HepG2 (cell line): Measurements from ENCODE around the gene IQGAP2. TPM values are rescaled to one million over a fixed set of nuclear protein-coding genes. Genes with fewer than 3 reads are reported as not detected.

Experiments
- ATAC-seq: fragments of 200-7000 bp; cut with Tn5 transposase; 3 replicates; pipeline ENCODE4 v1.9.1; 2020; ENCODE audit warnings: mild to moderate bottlenecking, moderate library complexity
- BruUV-seq: library from RNA; stranded (reverse); fragments of 400-500 nt; replicated peaks from 2 replicates; lab custom pipeline; 2021; lab: Mats Ljungman, UMichigan
- CTCF ChIA-PET: fragments of 300-600 bp; formaldehyde crosslinking; extraction: SDS; loops from one replicate; lab custom pipeline; 2021; ENCODE audit warnings: low total read pairs, inconsistent platforms, low intra/inter-chr PET ratio; lab: Yijun Ruan, JAX
- POLR2A ChIA-PET: fragments of 350-600 bp; sonication (Branson Sonifier 250); formaldehyde crosslinking; loops from one replicate; lab custom pipeline; 2020; ENCODE audit warnings: antibody characterized with exemption, inconsistent platforms; lab: Yijun Ruan, JAX
- DNase-seq: peaks from one replicate; pipeline ENCODE4 v3.0.0-alpha.2; 2015; ENCODE audit warnings: low spot score
- FAIRE-seq: peaks from 3 replicates; lab custom pipeline; 2011; peaks lifted over from hg19 to GRCh38; lab: Jason Lieb, UNC
- H2AFZ ChIP-seq: one replicate; pipeline ENCODE4 v1.6.1; 2011; ENCODE audit warnings: low read length, inconsistent platforms
- H3K27ac ChIP-seq: fragments of 300-600 bp; 3 replicates; pipeline ENCODE4 v1.8.0; 2011; ENCODE audit warnings: mixed run types, mild to moderate bottlenecking, mixed read lengths, low read length, inconsistent platforms; ENCODE audit not compliant: insufficient read depth; ENCODE audit errors: extremely low read length
- H3K27me3 ChIP-seq, 2 experiments: fragments of 200-600 bp in 1 of 2; 2 replicates in 1 of 2; 3 replicates in 1 of 2; pipeline versions ENCODE4 v1.6.0 to v1.8.0; 2011; ENCODE audit warnings: low read length in 2 of 2, mild to moderate bottlenecking in 2 of 2, moderate library complexity in 2 of 2, inconsistent platforms in 1 of 2; ENCODE audit not compliant: insufficient read depth in 2 of 2, control insufficient read depth in 1 of 2
- H3K36me3 ChIP-seq, 2 experiments: fragments of 200-600 bp in 1 of 2; replicated peaks in 1 of 2; 2 replicates in 1 of 2; 3 replicates in 1 of 2; pipeline versions ENCODE4 v1.5.1 to v1.8.0; 2011; ENCODE audit warnings: low read length in 2 of 2, inconsistent platforms in 1 of 2; ENCODE audit not compliant: insufficient read depth in 2 of 2, control insufficient read depth in 1 of 2
- H3K4me1 ChIP-seq: 2 replicates; pipeline ENCODE4 v1.5.1; 2012; ENCODE audit warnings: low read length, inconsistent platforms; ENCODE audit not compliant: insufficient read depth
- H3K4me2 ChIP-seq: 2 replicates; pipeline ENCODE4 v1.6.0; 2011; ENCODE audit warnings: low read depth, low read length, inconsistent platforms
- H3K4me3 ChIP-seq, 3 experiments: fragments of 200-600 bp in 1 of 3; sonication (generic), shearing (Covaris generic) in 1 of 3; replicated peaks in 1 of 3; 2 replicates each; pipeline ENCODE4 v1.5.1; 2011 to 2016; ENCODE audit warnings: low read length in 3 of 3, inconsistent platforms in 2 of 3, low read depth in 2 of 3, mild to moderate bottlenecking in 2 of 3, control low read depth in 1 of 3, mixed read lengths in 1 of 3; ENCODE audit not compliant: insufficient read depth in 1 of 3
- H3K79me2 ChIP-seq: one replicate; pipeline ENCODE4 v1.6.1; 2011; ENCODE audit warnings: low read length, inconsistent platforms; ENCODE audit not compliant: insufficient read depth
- H3K9ac ChIP-seq: 2 replicates; pipeline ENCODE4 v1.6.0; 2011; ENCODE audit warnings: mild to moderate bottlenecking, low read depth, low read length, inconsistent platforms; ENCODE audit not compliant: insufficient read depth
- H3K9me3 ChIP-seq: 2 replicates; pipeline ENCODE4 v1.5.1; 2012; ENCODE audit warnings: mild to moderate bottlenecking, low read length
- H4K20me1 ChIP-seq: 2 replicates; pipeline ENCODE4 v1.6.0; 2011; ENCODE audit warnings: inconsistent platforms, mild to moderate bottlenecking, low read length, moderate library complexity; ENCODE audit not compliant: insufficient read depth
- TCF7 ChIP-seq: sonication (generic); IDR thresholded peaks from 2 replicates; pipeline ENCODE4 v1.6.1; 2016; ENCODE audit warnings: antibody characterized with exemption, low read depth
- ZNF33A ChIP-seq: sonication (generic); formaldehyde crosslinking; IDR thresholded peaks from 2 replicates; pipeline ENCODE4 v1.5.1; 2020; ENCODE audit warnings: missing genetic modification reagents, mild to moderate bottlenecking, moderate library complexity, borderline replicate concordance
- ZNF563 ChIP-seq: sonication (generic); formaldehyde crosslinking; IDR thresholded peaks from 2 replicates; pipeline ENCODE4 v1.8.0; 2022; ENCODE audit warnings: mild to moderate bottlenecking, moderate library complexity, missing genetic modification reagents
- WGBS: methylation state at CpG from one replicate; pipeline ENCODE4 v1.1.6; 2017; ENCODE audit warnings: low lambda C conversion rate; 5-methylcytosine and 5-hydroxymethylcytosine counted together
- in situ Hi-C: cut with HindIII; loops from 2 replicates; pipeline ENCODE4 v1.10.0; 2017; ENCODE audit warnings: low pct_unique_long_range_greater_than_20kb; ENCODE audit not compliant: extremely low pct_ligation_motif_present
- intact Hi-C: fragments of 100-400 bp; cut with micrococcal nuclease; formaldehyde crosslinking; loops from one replicate; pipeline ENCODE4 v1.10.0; 2022; ENCODE audit not compliant: unreplicated experiment
- polyA plus RNA-seq, 8 experiments: library from polyadenylated mRNA; depleted of rRNA in 3 of 8; stranded (reverse) in 7 of 8; unstranded in 1 of 8; fragments of >200 nt; fragmentation: Illumina TruSeq in 4 of 8; extraction: Trizol in 4 of 8; gene quantifications; 2 replicates each; pipeline versions ENCODE4 v1.2.1 to v1.2.3, GENCODE V29; 2011 to 2016; ENCODE audit warnings: low read depth in 4 of 8, missing spikeins in 1 of 8, mixed read lengths in 1 of 8; ENCODE audit not compliant: insufficient read depth in 1 of 8
- total RNA-seq, 5 experiments: library from RNA; depleted of rRNA; stranded (reverse); fragments of >200 nt; fragmentation: Illumina TruSeq; extraction: Trizol; gene quantifications; 2 replicates each; pipeline ENCODE4 v1.2.3, GENCODE V29; 2016; ENCODE audit warnings: low read depth in 1 of 5
- TF ChIP-seq, protein P1 (sequence below): sonication (generic); formaldehyde crosslinking; IDR thresholded peaks from 2 replicates; pipeline ENCODE4 v1.4.0; 2020; ENCODE audit warnings: missing genetic modification reagents, borderline replicate concordance
- TF ChIP-seq, protein P2 (sequence below): sonication (generic); formaldehyde crosslinking; IDR thresholded peaks from 2 replicates; pipeline ENCODE4 v1.4.0; 2020; ENCODE audit warnings: mild to moderate bottlenecking, missing genetic modification reagents

The IQGAP2 gene
- total and polyA plus RNA-seq, 2 of the 13 experiments (the other 11 are each of a cell fraction or from before 2014, with no cell fraction given), result 35.2 to 83.3 TPM

DNA sequence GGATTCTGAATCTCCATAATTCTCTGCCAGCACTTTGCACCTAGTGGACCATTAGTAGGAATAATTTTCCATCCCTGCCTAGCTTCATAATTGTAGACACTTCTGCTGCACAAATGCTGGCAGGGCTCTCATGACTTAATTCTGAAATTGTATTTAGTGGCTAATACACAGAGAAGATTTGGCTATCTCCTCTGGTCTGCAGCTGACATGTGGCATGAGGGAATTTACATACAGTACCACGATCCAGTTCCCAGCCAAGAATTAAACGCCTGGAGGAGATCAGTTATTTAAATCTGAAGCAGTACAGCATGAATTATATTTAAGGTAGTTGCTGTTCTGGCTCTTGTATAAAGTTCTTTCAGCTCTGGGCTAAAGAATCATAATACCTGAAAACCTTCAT lies 46.5 kb downstream of the IQGAP2 start:
- Histone ChIP-seq H3K4me3 (no peak overlapping the region), H4K20me1 (no peaks in the 10 kb centered on the region), H3K9ac (no peak overlapping the region), H3K4me2 (no peak overlapping the region), H3K27ac (no peak overlapping the region), H3K79me2 (peaks cover 33% of the 10 kb centered on the region), H3K4me1 (peaks cover 14% of the 10 kb centered on the region), H2AFZ (no peak overlapping the region), H3K9me3 (no peaks in the 10 kb centered on the region), H3K27me3 (no peaks in the 10 kb centered on the region)
- ChIA-PET CTCF (no interaction called here), POLR2A (interaction anchor here (1.3 kb wide), 1 partner anchor 10 kb away, joined by 3 read pairs; no protein-coding TSS in a partner anchor)
- DNase-seq, result no peak
- WGBS, result 93% methylated on average over 2 of the region's 2 CpGs
- intact Hi-C loops, result no loop called here
- no TSS peak for BruUV-seq
- no peak for FAIRE-seq
- in situ Hi-C loops, result no loop called here
- TF ChIP-seq, protein P1, sequence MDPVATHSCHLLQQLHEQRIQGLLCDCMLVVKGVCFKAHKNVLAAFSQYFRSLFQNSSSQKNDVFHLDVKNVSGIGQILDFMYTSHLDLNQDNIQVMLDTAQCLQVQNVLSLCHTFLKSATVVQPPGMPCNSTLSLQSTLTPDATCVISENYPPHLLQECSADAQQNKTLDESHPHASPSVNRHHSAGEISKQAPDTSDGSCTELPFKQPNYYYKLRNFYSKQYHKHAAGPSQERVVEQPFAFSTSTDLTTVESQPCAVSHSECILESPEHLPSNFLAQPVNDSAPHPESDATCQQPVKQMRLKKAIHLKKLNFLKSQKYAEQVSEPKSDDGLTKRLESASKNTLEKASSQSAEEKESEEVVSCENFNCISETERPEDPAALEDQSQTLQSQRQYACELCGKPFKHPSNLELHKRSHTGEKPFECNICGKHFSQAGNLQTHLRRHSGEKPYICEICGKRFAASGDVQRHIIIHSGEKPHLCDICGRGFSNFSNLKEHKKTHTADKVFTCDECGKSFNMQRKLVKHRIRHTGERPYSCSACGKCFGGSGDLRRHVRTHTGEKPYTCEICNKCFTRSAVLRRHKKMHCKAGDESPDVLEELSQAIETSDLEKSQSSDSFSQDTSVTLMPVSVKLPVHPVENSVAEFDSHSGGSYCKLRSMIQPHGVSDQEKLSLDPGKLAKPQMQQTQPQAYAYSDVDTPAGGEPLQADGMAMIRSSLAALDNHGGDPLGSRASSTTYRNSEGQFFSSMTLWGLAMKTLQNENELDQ (CRISPR knock-in tag), result no peak
- TF ChIP-seq ZNF563 (CRISPR knock-in tag) (no peak), TCF7 (no peak), ZNF33A (CRISPR knock-in tag) (no peak)
- TF ChIP-seq, protein P2, sequence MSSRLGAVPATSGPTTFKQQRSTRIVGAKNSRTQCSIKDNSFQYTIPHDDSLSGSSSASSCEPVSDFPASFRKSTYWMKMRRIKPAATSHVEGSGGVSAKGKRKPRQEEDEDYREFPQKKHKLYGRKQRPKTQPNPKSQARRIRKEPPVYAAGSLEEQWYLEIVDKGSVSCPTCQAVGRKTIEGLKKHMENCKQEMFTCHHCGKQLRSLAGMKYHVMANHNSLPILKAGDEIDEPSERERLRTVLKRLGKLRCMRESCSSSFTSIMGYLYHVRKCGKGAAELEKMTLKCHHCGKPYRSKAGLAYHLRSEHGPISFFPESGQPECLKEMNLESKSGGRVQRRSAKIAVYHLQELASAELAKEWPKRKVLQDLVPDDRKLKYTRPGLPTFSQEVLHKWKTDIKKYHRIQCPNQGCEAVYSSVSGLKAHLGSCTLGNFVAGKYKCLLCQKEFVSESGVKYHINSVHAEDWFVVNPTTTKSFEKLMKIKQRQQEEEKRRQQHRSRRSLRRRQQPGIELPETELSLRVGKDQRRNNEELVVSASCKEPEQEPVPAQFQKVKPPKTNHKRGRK (CRISPR knock-in tag), result no peak
- TF ChIP-seq, all 625 proteins: peak for 0
- peaks cover 1 to 23% of the 10 kb centered on the region in 2 experiments; a peak in 4 of 5 replicates for H3K36me3 ChIP-seq
- no peak for ATAC-seq
